Fibroblast of skin of right quadriceps (primary cell): Measurements from ENCODE around the gene RPS19BP1.

Experiments
- DNase-seq: peaks from one replicate; pipeline ENCODE4 v3.0.0-alpha.2; 2013

Gene RPS19BP1

GRCh38 chr22:39488563-39489083 is 43.9 kb downstream of the RPS19BP1 start:
- DNase-seq = no peak

DNA sequence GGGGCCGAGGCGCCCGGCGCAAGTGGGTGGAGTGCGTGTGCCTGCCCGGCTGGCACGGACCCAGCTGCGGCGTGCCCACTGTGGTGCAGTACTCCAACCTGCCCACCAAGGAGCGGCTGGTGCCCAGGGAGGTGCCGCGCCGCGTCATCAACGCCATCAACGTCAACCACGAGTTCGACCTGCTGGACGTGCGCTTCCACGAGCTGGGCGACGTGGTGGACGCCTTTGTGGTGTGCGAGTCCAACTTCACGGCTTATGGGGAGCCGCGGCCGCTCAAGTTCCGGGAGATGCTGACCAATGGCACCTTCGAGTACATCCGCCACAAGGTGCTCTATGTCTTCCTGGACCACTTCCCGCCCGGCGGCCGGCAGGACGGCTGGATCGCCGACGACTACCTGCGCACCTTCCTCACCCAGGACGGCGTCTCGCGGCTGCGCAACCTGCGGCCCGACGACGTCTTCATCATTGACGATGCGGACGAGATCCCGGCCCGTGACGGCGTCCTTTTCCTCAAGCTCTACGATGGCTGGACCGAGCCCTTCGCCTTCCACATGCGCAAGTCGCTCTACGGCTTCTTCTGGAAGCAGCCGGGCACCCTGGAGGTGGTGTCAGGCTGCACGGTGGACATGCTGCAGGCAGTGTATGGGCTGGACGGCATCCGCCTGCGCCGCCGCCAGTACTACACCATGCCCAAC is 44.6 kb downstream of the RPS19BP1 start:
- DNase-seq = no peak

DNA sequence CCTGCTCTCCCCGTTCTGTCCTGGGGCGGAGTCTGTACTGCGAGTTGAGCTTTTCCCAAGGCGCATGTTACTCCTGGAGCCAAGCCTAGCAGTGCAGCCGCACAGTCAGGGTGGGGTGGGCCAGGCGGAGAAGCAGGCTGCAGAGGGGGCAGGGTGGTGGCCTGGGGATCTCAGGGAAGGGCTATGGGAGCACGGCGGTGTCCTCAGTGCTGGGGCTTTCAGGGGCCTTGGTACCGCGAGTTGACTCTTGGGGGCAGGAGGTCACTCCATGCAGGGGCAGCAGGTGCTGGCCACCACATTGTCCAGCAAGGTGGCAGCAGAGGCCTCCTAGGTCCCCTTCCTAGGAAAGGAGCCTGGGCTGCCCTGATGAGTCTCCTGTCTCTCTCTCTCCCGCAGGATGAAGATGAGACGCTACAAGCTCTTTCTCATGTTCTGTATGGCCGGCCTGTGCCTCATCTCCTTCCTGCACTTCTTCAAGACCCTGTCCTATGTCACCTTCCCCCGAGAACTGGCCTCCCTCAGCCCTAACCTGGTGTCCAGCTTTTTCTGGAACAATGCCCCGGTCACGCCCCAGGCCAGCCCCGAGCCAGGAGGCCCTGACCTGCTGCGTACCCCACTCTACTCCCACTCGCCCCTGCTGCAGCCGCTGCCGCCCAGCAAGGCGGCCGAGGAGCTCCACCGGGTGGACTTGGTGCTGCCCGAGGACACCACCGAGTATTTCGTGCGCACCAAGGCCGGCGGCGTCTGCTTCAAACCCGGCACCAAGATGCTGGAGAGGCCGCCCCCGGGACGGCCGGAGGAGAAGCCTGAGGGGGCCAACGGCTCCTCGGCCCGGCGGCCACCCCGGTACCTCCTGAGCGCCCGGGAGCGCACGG is 45.4 kb downstream of the RPS19BP1 start:
- no peak for DNase-seq

DNA sequence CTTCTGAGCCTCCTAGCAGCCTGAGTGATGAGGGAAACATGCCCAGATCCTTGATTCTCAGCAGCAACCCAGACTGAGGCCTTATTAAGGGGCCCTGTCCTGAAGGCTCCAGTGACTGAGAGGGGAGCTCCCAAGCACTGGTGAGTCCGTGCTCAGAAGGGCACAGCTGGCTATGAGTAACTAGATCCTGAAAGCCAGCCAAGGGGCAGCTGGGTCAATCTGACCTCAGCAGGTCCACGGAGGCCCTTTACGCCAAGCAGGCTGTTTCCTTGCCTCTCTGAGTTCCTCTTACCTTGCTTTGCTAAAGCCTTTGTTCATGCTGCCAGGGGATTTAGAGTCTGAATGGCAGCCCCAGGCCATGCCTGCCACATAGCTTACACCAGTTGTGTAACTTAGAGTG is 49.8 kb downstream of the RPS19BP1 start:
- no peak for DNase-seq

DNA sequence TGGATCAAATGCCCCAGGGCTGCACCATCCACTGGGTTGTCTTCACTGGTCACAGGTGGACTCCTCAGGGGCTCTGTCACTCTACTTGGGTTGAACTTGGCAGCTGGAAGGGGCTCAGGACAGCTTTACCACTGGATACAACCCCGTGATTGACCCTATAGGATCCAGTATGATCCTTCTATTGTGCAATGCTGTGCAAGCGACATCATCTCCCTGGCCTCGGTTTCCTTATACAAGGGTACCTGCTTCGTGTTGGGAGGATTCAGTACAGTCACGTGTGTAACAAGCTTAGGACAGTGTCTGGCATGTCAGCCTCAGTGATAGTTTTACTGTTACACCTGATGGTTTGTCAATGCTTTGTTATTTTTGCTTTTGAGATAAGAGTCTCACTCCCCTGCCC is 51.0 kb downstream of the RPS19BP1 start:
- DNase-seq = no peak

GRCh38 chr22:39481054-39481453 is 51.5 kb downstream of the RPS19BP1 start:
- DNase-seq = no peak

- DNase-seq = no peak
Measured at GRCh38 chr22:39480557-39480956, 52.0 kb downstream of the RPS19BP1 start.

DNA sequence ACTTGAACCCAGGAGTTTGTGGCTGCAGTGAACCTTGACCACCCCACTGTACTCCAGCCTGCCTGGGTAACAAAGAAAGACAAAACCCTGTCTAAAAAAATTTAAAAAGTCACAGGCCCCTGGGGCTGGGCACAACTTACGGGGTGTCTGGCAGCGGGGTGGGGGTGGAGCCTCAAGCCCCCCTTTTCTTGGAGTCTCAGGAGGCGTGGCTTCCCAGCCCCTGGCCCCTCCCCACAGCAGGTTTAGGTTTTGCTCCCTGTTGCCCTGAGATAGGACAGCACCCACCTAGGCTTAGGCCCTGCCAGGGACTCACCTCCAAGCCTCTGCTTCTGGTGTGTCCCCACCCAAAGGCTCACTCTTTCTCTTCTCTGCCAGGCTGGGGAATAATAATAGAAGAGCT is 53.3 kb downstream of the RPS19BP1 start:
- no peak for DNase-seq
